OCI-LY3 (cell line): ENCODE measurements around the gene ZBTB48.

ENCODE experiments used
- H2AFZ ChIP-seq: fragments of 200-600, 300-600 bp; shearing (Covaris generic); 2 replicates; pipeline ENCODE4 v1.6.0; 2014; ENCODE audit warnings: antibody characterized with exemption, low read depth, low read length
- H3K27ac ChIP-seq: fragments of 200-600, 300-600 bp; sonication (generic); 2 replicates; pipeline ENCODE4 v1.5.1; 2014; ENCODE audit warnings: mild to moderate bottlenecking, low read length, moderate library complexity, mixed read lengths
- H3K27me3 ChIP-seq: fragments of 200-600, 300-600 bp; sonication (generic); 2 replicates; pipeline ENCODE4 v1.6.1; 2014; ENCODE audit warnings: low read depth, low read length, mixed read lengths
- H3K36me3 ChIP-seq: fragments of 200-600, 300-600 bp; sonication (generic); replicated peaks from 2 replicates; pipeline ENCODE3; 2014; ENCODE audit warnings: low read depth, low read length, mixed read lengths
- H3K4me1 ChIP-seq: fragments of 300-600, 200-600 bp; sonication (generic); 2 replicates; pipeline ENCODE4 v1.6.1; 2014; ENCODE audit warnings: low read length, mixed read lengths
- H3K4me2 ChIP-seq: fragments of 200-600, 300-600 bp; sonication (generic); 2 replicates; pipeline ENCODE4 v1.6.1; 2014; ENCODE audit warnings: low read length, mixed read lengths
- H3K4me3 ChIP-seq: fragments of 300-600, 200-600 bp; sonication (generic); 2 replicates; pipeline ENCODE4 v1.5.1; 2014; ENCODE audit warnings: antibody characterized with exemption, mild to moderate bottlenecking, low read length, moderate library complexity
- H3K79me2 ChIP-seq: fragments of 300-600, 200-600 bp; shearing (Covaris generic); 2 replicates; pipeline ENCODE4 v1.6.1; 2014; ENCODE audit warnings: mild to moderate bottlenecking, low read length, mixed read lengths
- H3K9ac ChIP-seq: fragments of 300-600, 200-600 bp; shearing (Covaris generic); 2 replicates; pipeline ENCODE4 v1.6.0; 2014; ENCODE audit warnings: mild to moderate bottlenecking, low read length, moderate library complexity
- H3K9me3 ChIP-seq: fragments of 200-600, 300-600 bp; shearing (Covaris generic); 2 replicates; pipeline ENCODE4 v1.6.1; 2014; ENCODE audit warnings: low read length, mixed read lengths; ENCODE audit not compliant: insufficient read depth
- H4K20me1 ChIP-seq: fragments of 200-600, 300-600 bp; sonication (generic); 2 replicates; pipeline ENCODE4 v1.6.1; 2016; ENCODE audit warnings: low read length, mixed read lengths; ENCODE audit not compliant: insufficient read depth
- CTCF ChIP-seq: fragments of 200-600, 300-600 bp; sonication (generic); IDR thresholded peaks from 2 replicates; pipeline ENCODE4 v1.5.1; 2014; ENCODE audit warnings: antibody characterized with exemption, low read length, low read depth
- EZH2phosphoT487 ChIP-seq: fragments of 200-600 bp; shearing (Covaris generic); IDR thresholded peaks from 2 replicates; pipeline ENCODE4 v1.6.1; 2018; ENCODE audit warnings: antibody characterized with exemption, mixed run types, low read depth

ZBTB48 gene

GRCh38 chr1:6637770-6638169 is 58.0 kb downstream of the ZBTB48 start:
- no peak overlapping the region for H3K4me2 ChIP-seq
- H3K9ac ChIP-seq, result no peak overlapping the region
- no peaks in the 10 kb centered on the region for H4K20me1 ChIP-seq
- H3K36me3 ChIP-seq, result peaks cover 6% of the 10 kb centered on the region
- TF ChIP-seq CTCF (no peak), EZH2phosphoT487 (no peak)
- no peak overlapping the region for H2AFZ ChIP-seq
- no peaks in the 10 kb centered on the region for H3K27me3 ChIP-seq
- H3K9me3 ChIP-seq, result no peaks in the 10 kb centered on the region
- H3K4me3 ChIP-seq, result no peak overlapping the region
- H3K27ac ChIP-seq, result no peak overlapping the region
- H3K79me2 ChIP-seq, result no peaks in the 10 kb centered on the region
- H3K4me1 ChIP-seq, result no peaks in the 10 kb centered on the region

- no peaks in the 10 kb centered on the region for H3K79me2 ChIP-seq
- no peaks in the 10 kb centered on the region for H3K4me1 ChIP-seq
- no peak overlapping the region for H2AFZ ChIP-seq
- H3K27ac ChIP-seq, result no peak overlapping the region
- no peaks in the 10 kb centered on the region for H3K27me3 ChIP-seq
- no peak overlapping the region for H3K9ac ChIP-seq
- H3K4me2 ChIP-seq, result no peak overlapping the region
- TF ChIP-seq CTCF (no peak), EZH2phosphoT487 (no peak)
- no peaks in the 10 kb centered on the region for H3K9me3 ChIP-seq
- no peak overlapping the region for H3K4me3 ChIP-seq
- H4K20me1 ChIP-seq, result no peaks in the 10 kb centered on the region
- H3K36me3 ChIP-seq, result peaks cover 6% of the 10 kb centered on the region
Observed at GRCh38 chr1:6638226-6638625, 58.4 kb downstream of the ZBTB48 start.
